ENCODE data around the gene ARL9.
"Not testable (repeated sequence)": the region's sequence is repeated elsewhere in the genome, so short reads cannot be mapped to it uniquely, and the experiment has no call there.

Gene ARL9

DNA sequence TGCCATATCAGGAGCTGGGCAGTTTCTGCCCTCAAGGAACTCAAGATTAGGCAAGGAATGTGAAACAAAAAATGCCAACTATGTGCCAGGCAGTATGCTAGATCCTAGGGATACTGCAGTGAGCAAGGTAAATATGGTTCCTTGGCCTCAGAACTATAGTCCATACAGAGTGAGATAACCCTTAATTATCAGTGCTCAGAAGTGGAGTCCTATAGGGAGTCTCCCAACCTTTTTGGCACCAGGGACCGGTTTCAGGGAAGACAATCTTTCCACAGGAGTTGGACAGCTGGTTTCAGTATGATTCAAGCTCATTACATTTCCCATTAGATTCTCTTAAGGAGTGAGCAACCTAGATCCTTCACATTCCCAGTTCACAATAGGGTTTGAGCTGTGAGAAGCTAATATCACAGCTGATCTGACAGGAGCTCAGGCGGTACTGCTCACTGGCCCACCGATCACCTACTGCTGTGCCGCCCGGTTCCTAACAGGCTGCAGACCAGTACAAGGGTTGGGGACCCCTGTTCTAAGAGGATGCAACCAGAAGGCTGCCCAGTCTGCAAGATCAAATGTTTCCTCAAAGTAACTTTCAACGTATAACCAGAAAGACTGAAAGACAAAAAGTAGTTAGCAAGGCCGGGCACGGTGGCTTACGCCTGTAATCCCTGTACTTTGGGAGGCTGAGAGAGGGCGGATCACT is 39.8 kb upstream of the ARL9 start:
- peak overlapping the region; percentile 97 to 99 (median 98) for H3K4me3 Mint-ChIP-seq
- peaks cover 25% of the 10 kb centered on the region for H3K36me3 Mint-ChIP-seq (ENCODE audit: low read depth)
- no peaks in the 10 kb centered on the region for H3K9me3 Mint-ChIP-seq
- H3K27me3 Mint-ChIP-seq (ENCODE audit: low read depth) = no peaks in the 10 kb centered on the region
- TF ChIP-seq, protein P1, sequence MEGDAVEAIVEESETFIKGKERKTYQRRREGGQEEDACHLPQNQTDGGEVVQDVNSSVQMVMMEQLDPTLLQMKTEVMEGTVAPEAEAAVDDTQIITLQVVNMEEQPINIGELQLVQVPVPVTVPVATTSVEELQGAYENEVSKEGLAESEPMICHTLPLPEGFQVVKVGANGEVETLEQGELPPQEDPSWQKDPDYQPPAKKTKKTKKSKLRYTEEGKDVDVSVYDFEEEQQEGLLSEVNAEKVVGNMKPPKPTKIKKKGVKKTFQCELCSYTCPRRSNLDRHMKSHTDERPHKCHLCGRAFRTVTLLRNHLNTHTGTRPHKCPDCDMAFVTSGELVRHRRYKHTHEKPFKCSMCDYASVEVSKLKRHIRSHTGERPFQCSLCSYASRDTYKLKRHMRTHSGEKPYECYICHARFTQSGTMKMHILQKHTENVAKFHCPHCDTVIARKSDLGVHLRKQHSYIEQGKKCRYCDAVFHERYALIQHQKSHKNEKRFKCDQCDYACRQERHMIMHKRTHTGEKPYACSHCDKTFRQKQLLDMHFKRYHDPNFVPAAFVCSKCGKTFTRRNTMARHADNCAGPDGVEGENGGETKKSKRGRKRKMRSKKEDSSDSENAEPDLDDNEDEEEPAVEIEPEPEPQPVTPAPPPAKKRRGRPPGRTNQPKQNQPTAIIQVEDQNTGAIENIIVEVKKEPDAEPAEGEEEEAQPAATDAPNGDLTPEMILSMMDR (IDR thresholded peaks at IDR 0.05; ENCODE audit: unreplicated experiment in 3 of 3) = no peak
- H3K27ac Mint-ChIP-seq = peak overlapping the region; percentile 97 to 100 (median 100)
- peaks cover 51% of the 10 kb centered on the region for H3K4me1 Mint-ChIP-seq

- not testable (repeated sequence) for H3K27me3 Mint-ChIP-seq (ENCODE audit: low read depth); H3K9me3 Mint-ChIP-seq
- peak overlapping the region; percentile 97 to 99 (median 98) for H3K4me3 Mint-ChIP-seq
- peaks cover 22% of the 10 kb centered on the region for H3K36me3 Mint-ChIP-seq (ENCODE audit: low read depth)
- H3K4me1 Mint-ChIP-seq = peaks cover 51% of the 10 kb centered on the region
- H3K27ac Mint-ChIP-seq = peak overlapping the region; percentile 97 to 100 (median 100)
Observed at GRCh38 chr4:56466296-56466761, 39.3 kb upstream of the ARL9 start.

DNA sequence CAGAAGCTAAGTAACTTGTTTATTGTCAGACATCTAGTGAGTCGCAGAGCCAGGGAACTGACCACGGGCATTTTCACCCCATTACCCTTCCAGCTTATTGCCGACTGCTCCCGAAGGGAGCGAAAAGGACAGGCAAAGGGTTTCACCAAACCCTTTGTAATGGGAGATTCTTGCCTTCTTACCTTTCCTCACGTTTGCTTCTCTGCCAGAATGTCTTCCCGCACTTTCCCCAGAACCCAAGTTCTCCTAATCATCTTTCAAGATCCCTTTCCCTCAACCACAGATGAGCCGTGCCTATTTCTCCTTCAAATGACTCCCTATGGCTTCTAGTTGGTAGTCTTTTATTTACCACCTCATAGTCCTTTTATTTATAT is 38.7 kb upstream of the ARL9 start:
- H3K4me1 Mint-ChIP-seq = peaks cover 51% of the 10 kb centered on the region
- no peaks in the 10 kb centered on the region for H3K27me3 Mint-ChIP-seq (ENCODE audit: low read depth)
- peak overlapping the region; percentile 97 to 100 (median 100) for H3K27ac Mint-ChIP-seq
- H3K9me3 Mint-ChIP-seq = no peaks in the 10 kb centered on the region
- TF ChIP-seq, protein P1 (IDR thresholded peaks at IDR 0.05; ENCODE audit: unreplicated experiment in 3 of 3) = no peak
- H3K36me3 Mint-ChIP-seq (ENCODE audit: low read depth) = peaks cover 24% of the 10 kb centered on the region
- H3K4me3 Mint-ChIP-seq = peak overlapping the region; percentile 97 to 99 (median 98)

GRCh38 chr4:56467284-56468096 is 38.1 kb upstream of the ARL9 start, which contains the start of gene SRP72:
SRP72 (plus strand) TSS chr4:56467617; CDS start chr4:56467636, 19 bp downstream.
- peak within 1 kb of the TSS; percentile 97 to 99 (median 98) for H3K4me3 Mint-ChIP-seq
- peak within 1 kb of the TSS; percentile 97 to 100 (median 100) for H3K27ac Mint-ChIP-seq
- TF ChIP-seq, protein P1 (IDR thresholded peaks at IDR 0.05; ENCODE audit: unreplicated experiment in 3 of 3) = no peak

DNA sequence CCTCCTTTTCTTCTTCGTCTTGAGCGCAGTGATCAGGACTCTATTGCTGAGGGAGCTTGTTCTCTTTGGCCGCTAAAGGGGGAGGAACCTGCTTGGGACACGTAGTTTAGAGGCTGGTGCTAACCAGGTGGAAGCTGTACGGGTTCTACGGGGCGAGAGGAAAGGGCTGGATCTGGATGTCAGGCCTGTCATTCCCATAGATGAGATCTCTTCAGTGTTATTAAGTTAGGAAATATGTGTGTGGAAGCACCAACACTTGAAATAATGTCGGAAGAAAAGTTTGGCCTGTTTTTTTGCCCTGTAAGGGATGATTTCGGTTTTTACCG is 37.5 kb upstream of the ARL9 start:
- H3K4me1 Mint-ChIP-seq = peaks cover 51% of the 10 kb centered on the region
- H3K4me3 Mint-ChIP-seq = peak overlapping the region; percentile 97 to 99 (median 98)
- TF ChIP-seq, protein P1 (IDR thresholded peaks at IDR 0.05; ENCODE audit: unreplicated experiment in 3 of 3) = no peak
- H3K27ac Mint-ChIP-seq = peak overlapping the region; percentile 97 to 100 (median 100)
- no peaks in the 10 kb centered on the region for H3K9me3 Mint-ChIP-seq
- no peaks in the 10 kb centered on the region for H3K27me3 Mint-ChIP-seq (ENCODE audit: low read depth)
- H3K36me3 Mint-ChIP-seq (ENCODE audit: low read depth) = peaks cover 27% of the 10 kb centered on the region

More at GRCh38 chr4:56467284-56468096, 38.1 kb upstream of the ARL9 start, which contains the start of gene SRP72:
- Mint-ChIP-seq H3K9me3 (no peaks in the 10 kb centered on the region), H3K27me3 (ENCODE audit: low read depth) (no peaks in the 10 kb centered on the region), H3K36me3 (ENCODE audit: low read depth) (peaks cover 23% of the 10 kb centered on the region), H3K4me1 (peaks cover 51% of the 10 kb centered on the region)

- Mint-ChIP-seq H3K27me3 (ENCODE audit: low read depth) (no peaks in the 10 kb centered on the region), H3K9me3 (no peaks in the 10 kb centered on the region), H3K27ac (peak overlapping the region; percentile 32 to 97 (median 40)), H3K4me1 (peaks cover 46% of the 10 kb centered on the region), H3K36me3 (ENCODE audit: low read depth) (peaks cover 38% of the 10 kb centered on the region), H3K4me3 (peak overlapping the region; percentile 97 to 99 (median 98))
- TF ChIP-seq, protein P1 (IDR thresholded peaks at IDR 0.05; ENCODE audit: unreplicated experiment in 3 of 3) = no peak
Observed at GRCh38 chr4:56469489-56470210, 35.9 kb upstream of the ARL9 start.

Measured in nephron (organoid).